SK-N-SH treated with all-trans-retinoic acid at 6 μM for 48 hours (cell line): ENCODE results near the gene ONECUT3.

Experiments used
- ATAC-seq: fragments of 200-7000 bp; cut with Tn5 transposase; 3 replicates; pipeline ENCODE4 v1.9.1; 2020; ENCODE audit warnings: mild to moderate bottlenecking, moderate library complexity
- ARNTL ChIP-seq: fragments of 450-650 bp; formaldehyde crosslinking; IDR thresholded peaks from 2 replicates; pipeline ENCODE4 v1.5.0; 2020; ENCODE audit warnings: low read depth, mild to moderate bottlenecking, moderate library complexity, borderline replicate concordance
- CSDC2 ChIP-seq: fragments of 250-450 bp; sonication (Bioruptor Pico); IDR thresholded peaks from 2 replicates; pipeline ENCODE4 v1.5.0; 2020; ENCODE audit warnings: mild to moderate bottlenecking, moderate library complexity
- ESRRG ChIP-seq: fragments of 250-450 bp; sonication (Bioruptor Pico); IDR thresholded peaks from 2 replicates; pipeline ENCODE4 v1.6.1; 2021; ENCODE audit warnings: mild to moderate bottlenecking
- GLIS3 ChIP-seq: fragments of 250-450 bp; sonication (Bioruptor Pico); IDR thresholded peaks from 2 replicates; pipeline ENCODE4 v1.5.0; 2020; ENCODE audit warnings: mild to moderate bottlenecking, moderate library complexity
- ISL1 ChIP-seq: fragments of 250-450 bp; sonication (Bioruptor Pico); IDR thresholded peaks from 2 replicates; pipeline ENCODE4 v2.1.2; 2022; ENCODE audit warnings: mild to moderate bottlenecking, moderate library complexity
- PPARA ChIP-seq: fragments of 250-450 bp; sonication (Bioruptor Pico); IDR thresholded peaks from 2 replicates; pipeline ENCODE4 v1.5.0; 2020; ENCODE audit warnings: mild to moderate bottlenecking, borderline replicate concordance
- SNAI2 ChIP-seq: fragments of 250-450 bp; sonication (Bioruptor Pico); IDR thresholded peaks from 2 replicates; pipeline ENCODE4 v1.5.0; 2020; ENCODE audit warnings: mild to moderate bottlenecking, moderate library complexity
- TCF4 ChIP-seq: fragments of 250-450 bp; sonication (Bioruptor Pico); IDR thresholded peaks from 2 replicates; pipeline ENCODE4 v1.8.0; 2021; ENCODE audit warnings: mild to moderate bottlenecking, moderate library complexity, borderline replicate concordance
- TOX ChIP-seq: fragments of 250-450 bp; sonication (Bioruptor Pico); IDR thresholded peaks from 2 replicates; pipeline ENCODE4 v1.8.0; 2021; ENCODE audit warnings: mild to moderate bottlenecking, moderate library complexity, borderline replicate concordance
- ZFP3 ChIP-seq: fragments of 250-450 bp; sonication (Bioruptor Pico); IDR thresholded peaks from 2 replicates; pipeline ENCODE4 v1.5.0; 2020; ENCODE audit warnings: mild to moderate bottlenecking, moderate library complexity
- ZFP30 ChIP-seq: fragments of 450-650 bp; formaldehyde crosslinking; IDR thresholded peaks from 2 replicates; pipeline ENCODE4 v1.5.0; 2022; ENCODE audit warnings: mild to moderate bottlenecking, moderate library complexity
- ZNF565 ChIP-seq: fragments of 450-650 bp; formaldehyde crosslinking; conservative IDR thresholded peaks from 2 replicates; pipeline ENCODE4 v1.5.0; 2020; ENCODE audit warnings: low read depth, mild to moderate bottlenecking, moderate library complexity
- ZNF70 ChIP-seq: fragments of 450-650 bp; formaldehyde crosslinking; IDR thresholded peaks from 2 replicates; pipeline ENCODE4 v1.5.0; 2020; ENCODE audit warnings: mild to moderate bottlenecking, moderate library complexity
- ZNF8 ChIP-seq: fragments of 450-650 bp; formaldehyde crosslinking; IDR thresholded peaks from 2 replicates; pipeline ENCODE4 v1.5.0; 2020; ENCODE audit warnings: mild to moderate bottlenecking, moderate library complexity
- TF ChIP-seq, protein P1 (sequence below): fragments of 250-450 bp; sonication (Bioruptor Pico); IDR thresholded peaks from 2 replicates; pipeline ENCODE4 v1.5.1; 2021; ENCODE audit warnings: mild to moderate bottlenecking, moderate library complexity
- TF ChIP-seq, protein P2 (sequence below): fragments of 250-450 bp; sonication (Bioruptor Pico); IDR thresholded peaks from 2 replicates; pipeline ENCODE4 v1.8.0; 2020; ENCODE audit warnings: mild to moderate bottlenecking, moderate library complexity, borderline replicate concordance
- TF ChIP-seq, protein P3 (sequence below): fragments of 250-450 bp; sonication (Bioruptor Pico); IDR thresholded peaks from 2 replicates; pipeline ENCODE4 v1.5.0; 2020; ENCODE audit warnings: mild to moderate bottlenecking, moderate library complexity
- TF ChIP-seq, protein P4 (sequence below): fragments of 250-450 bp; sonication (Bioruptor Pico); IDR thresholded peaks from 2 replicates; pipeline ENCODE4 v1.8.0; 2021; ENCODE audit warnings: low read depth, mild to moderate bottlenecking, moderate library complexity, borderline replicate concordance
- TF ChIP-seq, protein P5 (sequence below): fragments of 250-450 bp; sonication (Bioruptor Pico); IDR thresholded peaks from 2 replicates; pipeline ENCODE4 v1.5.1; 2020; ENCODE audit warnings: low read depth, mild to moderate bottlenecking, moderate library complexity

The ONECUT3 gene

DNA sequence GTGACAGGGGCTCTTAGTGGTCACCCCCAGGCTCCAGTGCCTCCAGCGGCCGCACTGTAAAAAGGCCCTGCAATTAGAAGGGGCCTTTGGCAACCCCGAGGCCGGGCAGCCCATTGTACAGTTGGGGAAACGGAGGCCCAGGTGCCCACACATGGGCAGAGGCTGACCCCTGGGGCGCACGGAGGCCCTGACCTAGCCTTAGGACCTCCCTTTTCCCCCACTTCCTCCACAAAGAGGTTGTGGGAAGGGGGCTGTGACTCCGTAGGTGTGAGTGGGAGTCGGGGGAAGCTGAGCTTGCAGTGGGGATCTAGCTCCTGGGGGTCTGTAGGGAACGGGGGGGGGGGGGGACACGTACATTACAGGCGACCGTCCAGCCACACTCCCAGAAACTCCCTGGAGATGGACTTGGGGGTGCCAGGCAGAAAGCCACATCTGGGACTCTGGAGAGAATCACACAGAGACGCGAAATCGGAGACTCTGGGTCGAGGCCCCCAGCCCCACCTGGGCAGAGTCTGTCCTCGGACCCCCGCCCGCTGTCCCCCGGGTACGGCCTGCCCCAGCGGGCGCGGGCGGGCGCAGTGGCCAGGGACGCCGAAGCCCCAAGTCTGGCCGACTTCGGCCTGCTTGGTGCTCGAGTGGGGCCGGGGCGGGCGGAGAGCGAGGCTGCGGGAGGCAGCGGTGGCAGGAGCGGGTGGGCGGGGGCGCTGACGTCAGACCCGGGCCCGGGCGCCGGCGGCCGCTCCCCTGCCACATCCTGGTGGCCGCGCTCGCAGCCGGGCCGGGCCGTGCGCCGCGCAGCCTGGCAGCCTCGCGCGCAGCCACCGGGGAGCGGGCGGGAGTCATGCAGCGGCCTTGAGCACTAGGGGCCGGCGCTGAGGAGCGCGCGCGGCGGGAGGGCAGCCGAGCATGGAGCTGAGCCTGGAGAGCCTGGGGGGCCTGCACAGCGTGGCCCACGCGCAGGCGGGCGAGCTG, at the start of gene ONECUT3:
TSS of gene ONECUT3 (plus strand) at position 750 of the 972 bp plus-strand sequence. CDS start at position 907, 157 bp downstream.
- no peak for TF ChIP-seq CSDC2 (CRISPR knock-in tag)
- TF ChIP-seq, protein P1, sequence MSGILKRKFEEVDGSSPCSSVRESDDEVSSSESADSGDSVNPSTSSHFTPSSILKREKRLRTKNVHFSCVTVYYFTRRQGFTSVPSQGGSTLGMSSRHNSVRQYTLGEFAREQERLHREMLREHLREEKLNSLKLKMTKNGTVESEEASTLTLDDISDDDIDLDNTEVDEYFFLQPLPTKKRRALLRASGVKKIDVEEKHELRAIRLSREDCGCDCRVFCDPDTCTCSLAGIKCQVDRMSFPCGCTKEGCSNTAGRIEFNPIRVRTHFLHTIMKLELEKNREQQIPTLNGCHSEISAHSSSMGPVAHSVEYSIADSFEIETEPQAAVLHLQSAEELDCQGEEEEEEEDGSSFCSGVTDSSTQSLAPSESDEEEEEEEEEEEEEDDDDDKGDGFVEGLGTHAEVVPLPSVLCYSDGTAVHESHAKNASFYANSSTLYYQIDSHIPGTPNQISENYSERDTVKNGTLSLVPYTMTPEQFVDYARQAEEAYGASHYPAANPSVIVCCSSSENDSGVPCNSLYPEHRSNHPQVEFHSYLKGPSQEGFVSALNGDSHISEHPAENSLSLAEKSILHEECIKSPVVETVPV (CRISPR knock-in tag): no peak
- TF ChIP-seq, protein P2, sequence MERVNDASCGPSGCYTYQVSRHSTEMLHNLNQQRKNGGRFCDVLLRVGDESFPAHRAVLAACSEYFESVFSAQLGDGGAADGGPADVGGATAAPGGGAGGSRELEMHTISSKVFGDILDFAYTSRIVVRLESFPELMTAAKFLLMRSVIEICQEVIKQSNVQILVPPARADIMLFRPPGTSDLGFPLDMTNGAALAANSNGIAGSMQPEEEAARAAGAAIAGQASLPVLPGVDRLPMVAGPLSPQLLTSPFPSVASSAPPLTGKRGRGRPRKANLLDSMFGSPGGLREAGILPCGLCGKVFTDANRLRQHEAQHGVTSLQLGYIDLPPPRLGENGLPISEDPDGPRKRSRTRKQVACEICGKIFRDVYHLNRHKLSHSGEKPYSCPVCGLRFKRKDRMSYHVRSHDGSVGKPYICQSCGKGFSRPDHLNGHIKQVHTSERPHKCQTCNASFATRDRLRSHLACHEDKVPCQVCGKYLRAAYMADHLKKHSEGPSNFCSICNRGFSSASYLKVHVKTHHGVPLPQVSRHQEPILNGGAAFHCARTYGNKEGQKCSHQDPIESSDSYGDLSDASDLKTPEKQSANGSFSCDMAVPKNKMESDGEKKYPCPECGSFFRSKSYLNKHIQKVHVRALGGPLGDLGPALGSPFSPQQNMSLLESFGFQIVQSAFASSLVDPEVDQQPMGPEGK (CRISPR knock-in tag): no peak
- TF ChIP-seq ZFP3 (CRISPR knock-in tag): no peak
- TF ChIP-seq ARNTL (CRISPR knock-in tag): no peak
- no peak for TF ChIP-seq SNAI2 (CRISPR knock-in tag)
- TF ChIP-seq, protein P3, sequence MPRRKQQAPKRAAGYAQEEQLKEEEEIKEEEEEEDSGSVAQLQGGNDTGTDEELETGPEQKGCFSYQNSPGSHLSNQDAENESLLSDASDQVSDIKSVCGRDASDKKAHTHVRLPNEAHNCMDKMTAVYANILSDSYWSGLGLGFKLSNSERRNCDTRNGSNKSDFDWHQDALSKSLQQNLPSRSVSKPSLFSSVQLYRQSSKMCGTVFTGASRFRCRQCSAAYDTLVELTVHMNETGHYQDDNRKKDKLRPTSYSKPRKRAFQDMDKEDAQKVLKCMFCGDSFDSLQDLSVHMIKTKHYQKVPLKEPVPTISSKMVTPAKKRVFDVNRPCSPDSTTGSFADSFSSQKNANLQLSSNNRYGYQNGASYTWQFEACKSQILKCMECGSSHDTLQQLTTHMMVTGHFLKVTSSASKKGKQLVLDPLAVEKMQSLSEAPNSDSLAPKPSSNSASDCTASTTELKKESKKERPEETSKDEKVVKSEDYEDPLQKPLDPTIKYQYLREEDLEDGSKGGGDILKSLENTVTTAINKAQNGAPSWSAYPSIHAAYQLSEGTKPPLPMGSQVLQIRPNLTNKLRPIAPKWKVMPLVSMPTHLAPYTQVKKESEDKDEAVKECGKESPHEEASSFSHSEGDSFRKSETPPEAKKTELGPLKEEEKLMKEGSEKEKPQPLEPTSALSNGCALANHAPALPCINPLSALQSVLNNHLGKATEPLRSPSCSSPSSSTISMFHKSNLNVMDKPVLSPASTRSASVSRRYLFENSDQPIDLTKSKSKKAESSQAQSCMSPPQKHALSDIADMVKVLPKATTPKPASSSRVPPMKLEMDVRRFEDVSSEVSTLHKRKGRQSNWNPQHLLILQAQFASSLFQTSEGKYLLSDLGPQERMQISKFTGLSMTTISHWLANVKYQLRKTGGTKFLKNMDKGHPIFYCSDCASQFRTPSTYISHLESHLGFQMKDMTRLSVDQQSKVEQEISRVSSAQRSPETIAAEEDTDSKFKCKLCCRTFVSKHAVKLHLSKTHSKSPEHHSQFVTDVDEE (CRISPR knock-in tag): no peak
- no peak for TF ChIP-seq ISL1 (CRISPR knock-in tag)
- TF ChIP-seq ZNF8 (CRISPR knock-in tag): no peak
- TF ChIP-seq GLIS3: no peak
- TF ChIP-seq TCF4 (CRISPR knock-in tag): no peak
- TF ChIP-seq, protein P4, sequence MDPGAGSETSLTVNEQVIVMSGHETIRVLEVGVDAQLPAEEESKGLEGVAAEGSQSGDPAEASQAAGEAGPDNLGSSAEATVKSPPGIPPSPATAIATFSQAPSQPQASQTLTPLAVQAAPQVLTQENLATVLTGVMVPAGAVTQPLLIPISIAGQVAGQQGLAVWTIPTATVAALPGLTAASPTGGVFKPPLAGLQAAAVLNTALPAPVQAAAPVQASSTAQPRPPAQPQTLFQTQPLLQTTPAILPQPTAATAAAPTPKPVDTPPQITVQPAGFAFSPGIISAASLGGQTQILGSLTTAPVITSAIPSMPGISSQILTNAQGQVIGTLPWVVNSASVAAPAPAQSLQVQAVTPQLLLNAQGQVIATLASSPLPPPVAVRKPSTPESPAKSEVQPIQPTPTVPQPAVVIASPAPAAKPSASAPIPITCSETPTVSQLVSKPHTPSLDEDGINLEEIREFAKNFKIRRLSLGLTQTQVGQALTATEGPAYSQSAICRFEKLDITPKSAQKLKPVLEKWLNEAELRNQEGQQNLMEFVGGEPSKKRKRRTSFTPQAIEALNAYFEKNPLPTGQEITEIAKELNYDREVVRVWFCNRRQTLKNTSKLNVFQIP (CRISPR knock-in tag): no peak
- ATAC-seq: no peak

DNA sequence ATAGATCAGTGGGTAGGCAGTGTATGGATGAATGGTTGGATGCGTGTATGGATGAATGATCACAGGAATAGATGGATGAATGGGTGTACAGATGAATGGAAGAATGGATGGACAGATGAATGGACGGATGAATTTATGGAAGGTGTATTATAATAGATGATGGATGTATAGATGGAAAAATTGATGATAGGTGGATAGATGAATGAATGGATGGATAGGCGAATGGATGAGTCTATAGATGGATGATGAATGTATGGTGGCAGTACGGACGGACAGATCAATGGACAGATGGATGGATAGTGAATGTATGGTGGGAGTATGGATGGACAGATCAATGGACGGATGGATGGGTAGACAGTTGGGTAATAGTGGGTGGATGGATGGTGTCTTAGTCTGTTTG, 49.0 kb upstream of the ONECUT3 start:
- TF ChIP-seq ESRRG (CRISPR knock-in tag) (no peak), ZFP3 (CRISPR knock-in tag) (no peak), TOX (no peak), ZFP30 (no peak), ZNF565 (no peak), ZNF70 (no peak), CSDC2 (CRISPR knock-in tag) (no peak), ARNTL (CRISPR knock-in tag) (no peak), PPARA (CRISPR knock-in tag) (no peak), ISL1 (CRISPR knock-in tag) (no peak)
- TF ChIP-seq, protein P2 (CRISPR knock-in tag): no peak
- TF ChIP-seq, protein P3 (CRISPR knock-in tag): no peak
- TF ChIP-seq, protein P4 (CRISPR knock-in tag): no peak
- TF ChIP-seq, protein P5, sequence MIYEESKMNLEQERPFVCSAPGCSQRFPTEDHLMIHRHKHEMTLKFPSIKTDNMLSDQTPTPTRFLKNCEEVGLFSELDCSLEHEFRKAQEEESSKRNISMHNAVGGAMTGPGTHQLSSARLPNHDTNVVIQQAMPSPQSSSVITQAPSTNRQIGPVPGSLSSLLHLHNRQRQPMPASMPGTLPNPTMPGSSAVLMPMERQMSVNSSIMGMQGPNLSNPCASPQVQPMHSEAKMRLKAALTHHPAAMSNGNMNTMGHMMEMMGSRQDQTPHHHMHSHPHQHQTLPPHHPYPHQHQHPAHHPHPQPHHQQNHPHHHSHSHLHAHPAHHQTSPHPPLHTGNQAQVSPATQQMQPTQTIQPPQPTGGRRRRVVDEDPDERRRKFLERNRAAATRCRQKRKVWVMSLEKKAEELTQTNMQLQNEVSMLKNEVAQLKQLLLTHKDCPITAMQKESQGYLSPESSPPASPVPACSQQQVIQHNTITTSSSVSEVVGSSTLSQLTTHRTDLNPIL (CRISPR knock-in tag): no peak
- ATAC-seq: no peak
